ENCODE measurements around the gene MAP1B. TPM values are rescaled to one million over a fixed set of nuclear protein-coding genes. Genes with fewer than 3 reads are reported as not detected.

Gene MAP1B
- polyA plus RNA-seq, 1 donor from 2014 or later = 234 TPM

- H3K9me3 ChIP-seq (ENCODE audit: low read length) = no peaks in the 10 kb centered on the region
- H3K36me3 ChIP-seq (ENCODE audit: insufficient read depth, low read length) = no peaks in the 10 kb centered on the region
- H4K20me1 ChIP-seq (ENCODE audit: insufficient read depth) = no peaks in the 10 kb centered on the region
- no peak overlapping the region for H3K4me3 ChIP-seq (ENCODE audit: low read length)
- no peak for TF ChIP-seq SMC3 (conservative IDR thresholded peaks at IDR 0.05; ENCODE audit: poor library complexity)
- no peak for TF ChIP-seq EZH2 (IDR thresholded peaks at IDR 0.05; ENCODE audit: borderline replicate concordance, insufficient read depth, low read length, poor library complexity, severe bottlenecking)
- no peak for TF ChIP-seq TAF1 (IDR thresholded peaks at IDR 0.05; ENCODE audit: low read depth)
- TF ChIP-seq RAD21 (conservative IDR thresholded peaks at IDR 0.05) = no peak
- no peak for TF ChIP-seq REST (IDR thresholded peaks at IDR 0.05; ENCODE audit: borderline replicate concordance)
- no peak for TF ChIP-seq POLR2AphosphoS5 (IDR thresholded peaks at IDR 0.05)
- TF ChIP-seq MXI1 (conservative IDR thresholded peaks at IDR 0.05; ENCODE audit: poor library complexity, severe bottlenecking) = no peak
- no peak for TF ChIP-seq EP300 (conservative IDR thresholded peaks at IDR 0.05; ENCODE audit: poor library complexity, severe bottlenecking)
- no peak for TF ChIP-seq CTCF (IDR thresholded peaks at IDR 0.05; ENCODE audit: poor library complexity, severe bottlenecking)
- peak overlapping the region; percentile 78 for H3K27ac ChIP-seq (ENCODE audit: low read length)
- no peaks in the 10 kb centered on the region for H3F3A ChIP-seq (ENCODE audit: insufficient read depth, low read length, poor library complexity, severe bottlenecking)
- H2AFZ ChIP-seq (ENCODE audit: low read depth, low read length) = no peak overlapping the region
- no peak overlapping the region for H3K4me2 ChIP-seq (ENCODE audit: low read length)
- no peaks in the 10 kb centered on the region for H3K27me3 ChIP-seq (ENCODE audit: insufficient read depth, low read depth, low read length)
- H3K9me2 ChIP-seq (ENCODE audit: insufficient read depth, low read length) = no peaks in the 10 kb centered on the region
- no peaks in the 10 kb centered on the region for H3K79me2 ChIP-seq (replicated peaks; ENCODE audit: insufficient read depth, low read length)
- H3K9ac ChIP-seq (ENCODE audit: low read length) = no peak overlapping the region
Measured at GRCh38 chr5:72224946-72225463, 117.7 kb downstream of the MAP1B start.

GRCh38 chr5:72225741-72226140 is 118.5 kb downstream of the MAP1B start:
- Histone ChIP-seq H3K9me3 (ENCODE audit: low read length) (no peaks in the 10 kb centered on the region), H3K27ac (ENCODE audit: low read length) (no peak overlapping the region), H3K27me3 (ENCODE audit: insufficient read depth, low read depth, low read length) (no peaks in the 10 kb centered on the region), H3K9ac (ENCODE audit: low read length) (no peak overlapping the region), H4K20me1 (ENCODE audit: insufficient read depth) (no peaks in the 10 kb centered on the region), H3K9me2 (ENCODE audit: insufficient read depth, low read length) (no peaks in the 10 kb centered on the region), H3K36me3 (ENCODE audit: insufficient read depth, low read length) (no peaks in the 10 kb centered on the region), H3F3A (ENCODE audit: insufficient read depth, low read length, poor library complexity, severe bottlenecking) (no peaks in the 10 kb centered on the region), H3K4me3 (ENCODE audit: low read length) (no peak overlapping the region), H3K79me2 (replicated peaks; ENCODE audit: insufficient read depth, low read length) (no peaks in the 10 kb centered on the region), H2AFZ (ENCODE audit: low read depth, low read length) (no peak overlapping the region), H3K4me2 (ENCODE audit: low read length) (no peak overlapping the region)
- TF ChIP-seq CTCF (IDR thresholded peaks at IDR 0.05; ENCODE audit: poor library complexity, severe bottlenecking) = no peak
- TF ChIP-seq TAF1 (IDR thresholded peaks at IDR 0.05; ENCODE audit: low read depth) = no peak
- TF ChIP-seq EZH2 (IDR thresholded peaks at IDR 0.05; ENCODE audit: borderline replicate concordance, insufficient read depth, low read length, poor library complexity, severe bottlenecking) = no peak
- TF ChIP-seq SMC3 (conservative IDR thresholded peaks at IDR 0.05; ENCODE audit: poor library complexity) = no peak
- TF ChIP-seq REST (IDR thresholded peaks at IDR 0.05; ENCODE audit: borderline replicate concordance) = no peak
- no peak for TF ChIP-seq EP300 (conservative IDR thresholded peaks at IDR 0.05; ENCODE audit: poor library complexity, severe bottlenecking)
- TF ChIP-seq MXI1 (conservative IDR thresholded peaks at IDR 0.05; ENCODE audit: poor library complexity, severe bottlenecking) = no peak
- TF ChIP-seq RAD21 (conservative IDR thresholded peaks at IDR 0.05) = no peak
- no peak for TF ChIP-seq POLR2AphosphoS5 (IDR thresholded peaks at IDR 0.05)
